GM12892 (cell line): Measurements from ENCODE around the gene IGLL1.
"Not testable (repeated sequence)": the region's sequence is repeated elsewhere in the genome, so short reads cannot be mapped to it uniquely, and the experiment has no call there.

Experiments
- DNase-seq: peaks from one replicate; pipeline ENCODE4 v3.0.0; 2011; ENCODE audit not compliant: insufficient read length
- FAIRE-seq: peaks from 2 replicates; lab custom pipeline; 2011; peaks lifted over from hg19 to GRCh38; lab: Jason Lieb, UNC
- POLR2A ChIP-seq: IDR thresholded peaks from 2 replicates; pipeline ENCODE4 v1.6.1; 2011; ENCODE audit warnings: low read depth, low read length, control low read depth
- POLR2AphosphoS5 ChIP-seq: IDR thresholded peaks from 2 replicates; pipeline ENCODE4 v1.6.1; 2011; ENCODE audit warnings: low read depth, low read length, control low read depth
- TAF1 ChIP-seq: IDR thresholded peaks from 2 replicates; pipeline ENCODE4 v1.6.1; 2011; ENCODE audit warnings: low read depth, mild to moderate bottlenecking, control low read depth, low read length, borderline replicate concordance

IGLL1 gene

GRCh38 chr22:23566705-23567475 is 13.2 kb downstream of the IGLL1 start:
- no peak for FAIRE-seq
- no peak for TF ChIP-seq TAF1
- TF ChIP-seq POLR2A: no peak
- no peak for TF ChIP-seq POLR2AphosphoS5
- DNase-seq: no peak

DNA sequence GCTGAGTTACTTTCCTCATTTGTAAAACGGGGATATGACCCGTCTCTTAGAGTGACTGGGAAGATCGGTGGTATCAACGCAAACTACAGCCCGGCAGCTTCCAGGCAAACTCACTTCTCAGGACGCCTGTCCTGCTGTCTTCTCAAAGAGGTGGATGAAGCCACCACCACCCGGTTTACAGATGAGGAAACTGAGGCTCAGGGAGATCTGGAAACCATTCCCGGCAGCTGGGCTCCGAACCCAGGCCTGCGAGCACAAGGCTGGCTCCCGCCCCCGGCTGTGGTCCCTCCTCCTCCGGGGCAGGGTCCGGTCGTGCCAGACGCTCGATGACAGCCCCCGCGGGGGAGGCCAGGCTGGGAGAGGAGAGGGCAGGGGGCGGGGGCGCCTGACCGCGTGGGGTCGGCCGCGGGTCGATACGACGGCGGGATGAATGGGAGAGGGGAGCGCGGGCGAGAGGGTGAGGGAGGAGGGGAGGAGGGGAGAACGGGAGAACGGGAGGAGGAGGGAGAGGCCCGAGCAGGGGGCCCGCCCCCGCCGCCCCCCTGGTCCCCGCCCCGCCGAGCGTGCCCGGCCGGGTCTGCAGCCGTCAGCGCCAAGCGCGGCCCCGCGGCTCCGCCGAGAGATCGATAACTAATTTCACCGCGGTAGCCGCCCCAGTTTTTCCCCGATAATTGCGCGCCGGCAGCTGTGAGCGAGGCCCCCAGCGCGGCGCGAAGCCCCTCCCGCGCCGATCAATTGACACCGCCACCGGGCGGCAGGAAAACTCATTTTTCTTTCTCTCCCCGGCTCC is 14.0 kb downstream of the IGLL1 start:
- TF ChIP-seq POLR2A: no peak
- TF ChIP-seq POLR2AphosphoS5: no peak
- no peak for TF ChIP-seq TAF1
- DNase-seq (no peak), FAIRE-seq (no peak)

GRCh38 chr22:23565305-23565914 is 14.7 kb downstream of the IGLL1 start:
- DNase-seq: no peak
- no peak for TF ChIP-seq POLR2AphosphoS5
- no peak for TF ChIP-seq TAF1
- TF ChIP-seq POLR2A: no peak
- no peak for FAIRE-seq

DNA sequence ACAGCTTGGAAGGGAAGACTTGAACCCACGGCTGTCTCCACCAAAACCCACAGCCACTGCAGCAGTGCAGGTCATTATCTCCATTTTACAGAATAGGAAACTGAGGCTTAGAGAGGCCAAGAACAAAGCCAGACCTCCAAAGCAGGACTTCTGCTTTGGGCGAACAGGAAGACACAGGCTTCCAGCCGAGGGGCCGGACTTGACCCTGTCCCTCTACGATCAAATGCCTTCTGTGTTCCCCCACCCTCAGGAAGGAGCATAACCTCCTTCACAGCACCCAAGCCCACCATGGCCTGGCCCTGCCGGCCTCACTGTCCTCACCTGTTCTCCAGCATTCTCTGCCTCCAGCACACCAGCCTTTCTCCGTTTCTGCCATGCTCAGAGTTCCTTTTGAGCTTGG is 15.8 kb downstream of the IGLL1 start:
- FAIRE-seq (no peak), DNase-seq (no peak)
- TF ChIP-seq TAF1: no peak
- TF ChIP-seq POLR2AphosphoS5: no peak
- no peak for TF ChIP-seq POLR2A

DNA sequence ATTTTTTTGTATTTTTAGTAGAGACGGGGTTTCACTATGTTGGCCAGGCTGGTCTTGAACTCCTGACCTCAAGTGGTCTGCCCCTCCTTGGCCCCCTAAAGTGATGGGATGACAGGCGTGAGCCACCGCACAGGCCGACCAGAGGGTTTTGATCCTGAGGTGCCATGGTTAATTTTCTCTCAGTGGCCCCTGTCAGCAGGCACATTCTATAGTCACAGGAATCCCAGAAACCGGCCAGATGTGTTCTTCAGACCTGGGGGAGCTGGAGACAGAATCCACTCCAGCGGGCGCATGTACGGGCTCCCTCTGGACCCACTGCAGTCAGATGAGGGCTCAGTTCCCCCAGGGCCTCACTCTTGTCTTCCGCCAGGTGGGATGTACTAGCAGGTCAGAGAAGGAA is 17.0 kb downstream of the IGLL1 start:
- TF ChIP-seq TAF1: no peak
- TF ChIP-seq POLR2AphosphoS5: no peak
- TF ChIP-seq POLR2A: no peak

GRCh38 chr22:23562186-23562585 is 17.9 kb downstream of the IGLL1 start:
- no peak for TF ChIP-seq TAF1
- no peak for TF ChIP-seq POLR2AphosphoS5
- TF ChIP-seq POLR2A: no peak
- FAIRE-seq: no peak
- no peak for DNase-seq

More for the DNA sequence above, 17.0 kb downstream of the IGLL1 start:
- no peak for FAIRE-seq
- DNase-seq: no peak

DNA sequence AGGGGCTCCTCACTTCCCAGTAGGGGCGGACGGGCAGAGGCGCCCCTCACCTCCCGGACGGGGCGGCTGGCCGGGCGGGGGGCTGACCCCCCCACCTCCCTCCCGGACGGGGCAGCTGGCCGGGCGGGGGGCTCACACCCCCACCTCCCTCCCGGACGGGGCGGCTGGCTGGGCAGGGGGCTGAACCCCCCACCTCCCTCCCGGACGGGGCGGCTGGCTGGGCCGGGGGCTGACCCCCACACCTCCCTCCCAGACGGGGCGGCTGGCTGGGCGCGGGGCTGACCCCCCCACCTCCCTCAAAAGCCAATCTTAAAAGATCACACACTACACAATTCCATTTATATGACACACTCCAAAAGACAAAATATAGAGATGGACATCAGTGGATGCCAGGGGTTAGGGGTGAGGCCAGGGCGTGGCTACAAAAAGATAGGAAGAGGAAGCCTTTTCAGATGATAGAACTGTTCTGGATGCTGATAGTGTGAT is 19.0 kb downstream of the IGLL1 start:
- not testable (repeated sequence) for FAIRE-seq, DNase-seq

DNA sequence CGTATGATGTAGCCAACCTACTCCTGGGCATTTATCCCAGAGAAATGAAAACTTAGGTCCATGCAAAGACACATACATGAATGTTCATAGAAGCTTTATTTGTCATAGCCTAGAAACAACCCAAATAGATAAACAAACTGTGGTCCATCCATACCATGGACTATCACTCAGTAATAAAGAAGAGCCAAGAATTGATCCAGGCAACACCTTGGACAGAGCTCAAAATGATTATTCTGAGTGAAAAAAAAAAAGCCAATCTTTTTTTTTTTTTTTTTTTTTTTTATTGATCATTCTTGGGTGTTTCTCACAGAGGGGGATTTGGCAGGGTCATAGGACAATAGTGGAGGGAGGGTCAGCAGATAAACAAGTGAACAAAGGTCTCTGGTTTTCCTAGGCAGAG is 19.9 kb downstream of the IGLL1 start:
- not testable (repeated sequence) for FAIRE-seq

GRCh38 chr22:23557467-23557866 is 22.6 kb downstream of the IGLL1 start:
- DNase-seq (no peak), FAIRE-seq (no peak)
- TF ChIP-seq POLR2AphosphoS5 (no peak), TAF1 (no peak), POLR2A (no peak)

More for the DNA sequence above, 19.9 kb downstream of the IGLL1 start:
- not testable (repeated sequence) for DNase-seq

GRCh38 chr22:23557036-23557435 is 23.1 kb downstream of the IGLL1 start:
- DNase-seq (no peak), FAIRE-seq (no peak)
- TF ChIP-seq TAF1 (no peak), POLR2AphosphoS5 (no peak), POLR2A (no peak)

GRCh38 chr22:23556026-23556620 is 24.0 kb downstream of the IGLL1 start:
- DNase-seq (no peak), FAIRE-seq (no peak)
- TF ChIP-seq POLR2AphosphoS5: no peak
- TF ChIP-seq POLR2A: no peak
- no peak for TF ChIP-seq TAF1
